Neural progenitor cell (in vitro differentiated cells): ENCODE results near the gene PRRT4.

ENCODE experiments used
- EZH2 ChIP-seq: fragments of 200-600 bp; sonication (generic); IDR thresholded peaks from 2 replicates; pipeline ENCODE4 v1.6.1; 2017; ENCODE audit warnings: antibody characterized with exemption, mild to moderate bottlenecking, moderate library complexity
- EZH2phosphoT487 ChIP-seq: fragments of 200-600 bp; sonication (generic); IDR thresholded peaks from 2 replicates; pipeline ENCODE4 v1.6.1; 2017; ENCODE audit warnings: antibody characterized with exemption
- TF ChIP-seq, protein P1 (sequence below): fragments of 200-600 bp; sonication (generic); IDR thresholded peaks from 2 replicates; pipeline ENCODE4 v1.5.1; 2017; ENCODE audit warnings: antibody characterized with exemption, mild to moderate bottlenecking

DNA sequence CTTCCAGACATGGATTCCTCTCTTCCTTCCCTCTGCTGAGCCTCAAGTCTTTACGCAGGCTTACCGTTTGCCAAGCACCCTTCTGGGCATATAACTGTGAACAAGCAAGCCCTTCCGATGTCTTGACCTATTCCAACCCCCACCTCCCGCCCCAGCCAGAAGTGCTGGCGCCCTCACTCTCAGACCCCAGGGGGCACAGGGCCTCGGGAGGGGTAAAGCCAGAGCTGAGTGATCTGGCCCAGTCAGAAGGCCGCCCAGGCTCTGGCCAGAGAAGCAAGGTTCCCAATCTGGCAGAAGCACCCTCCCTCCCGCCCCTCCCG, 1.2 kb downstream of the PRRT4 start:
- TF ChIP-seq EZH2phosphoT487: no peak
- TF ChIP-seq, protein P1, sequence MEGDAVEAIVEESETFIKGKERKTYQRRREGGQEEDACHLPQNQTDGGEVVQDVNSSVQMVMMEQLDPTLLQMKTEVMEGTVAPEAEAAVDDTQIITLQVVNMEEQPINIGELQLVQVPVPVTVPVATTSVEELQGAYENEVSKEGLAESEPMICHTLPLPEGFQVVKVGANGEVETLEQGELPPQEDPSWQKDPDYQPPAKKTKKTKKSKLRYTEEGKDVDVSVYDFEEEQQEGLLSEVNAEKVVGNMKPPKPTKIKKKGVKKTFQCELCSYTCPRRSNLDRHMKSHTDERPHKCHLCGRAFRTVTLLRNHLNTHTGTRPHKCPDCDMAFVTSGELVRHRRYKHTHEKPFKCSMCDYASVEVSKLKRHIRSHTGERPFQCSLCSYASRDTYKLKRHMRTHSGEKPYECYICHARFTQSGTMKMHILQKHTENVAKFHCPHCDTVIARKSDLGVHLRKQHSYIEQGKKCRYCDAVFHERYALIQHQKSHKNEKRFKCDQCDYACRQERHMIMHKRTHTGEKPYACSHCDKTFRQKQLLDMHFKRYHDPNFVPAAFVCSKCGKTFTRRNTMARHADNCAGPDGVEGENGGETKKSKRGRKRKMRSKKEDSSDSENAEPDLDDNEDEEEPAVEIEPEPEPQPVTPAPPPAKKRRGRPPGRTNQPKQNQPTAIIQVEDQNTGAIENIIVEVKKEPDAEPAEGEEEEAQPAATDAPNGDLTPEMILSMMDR: no peak
- TF ChIP-seq EZH2: no peak
